Peyer's patch (tissue), 4 donors: Measurements from ENCODE around the gene NDUFA5.

Experiments used
- POLR2A ChIP-seq, 2 donors: fragments of 450-650 bp; IDR thresholded peaks; one replicate each; pipeline ENCODE4 v1.5.1; 2017; ENCODE audit warnings: antibody characterized with exemption in 2 of 2, mild to moderate bottlenecking in 2 of 2, moderate library complexity in 2 of 2
- TF ChIP-seq, protein P1 (sequence below), 6 experiments: fragments of 450-650 bp in 4 of 6; fragments of 200-600 bp in 2 of 6; sonication (generic) in 1 of 6; IDR thresholded peaks; one replicate each; pipeline ENCODE4 v1.5.1; 2017 to 2019; ENCODE audit warnings: antibody characterized with exemption in 6 of 6, mild to moderate bottlenecking in 3 of 6, moderate library complexity in 1 of 6

DNA sequence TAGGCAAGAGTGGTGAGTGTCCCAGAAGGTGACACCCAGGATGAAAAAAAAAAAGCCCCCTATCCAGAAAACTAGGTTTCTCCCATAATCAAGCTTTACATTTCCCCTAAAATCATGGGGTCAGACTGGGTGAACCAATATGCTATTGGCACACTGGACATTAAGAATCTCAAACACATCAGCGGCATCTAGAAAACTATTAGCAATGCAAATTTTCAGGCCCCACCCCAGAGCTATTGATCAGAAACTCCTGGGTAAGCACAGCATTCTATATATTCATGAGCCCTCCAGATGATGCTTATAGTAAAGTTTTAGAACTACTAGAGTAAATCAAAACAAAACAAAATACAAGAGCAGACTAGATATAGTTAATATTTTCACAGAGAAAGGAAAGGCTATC is 59.6 kb downstream of the NDUFA5 start:
- TF ChIP-seq, protein P1, sequence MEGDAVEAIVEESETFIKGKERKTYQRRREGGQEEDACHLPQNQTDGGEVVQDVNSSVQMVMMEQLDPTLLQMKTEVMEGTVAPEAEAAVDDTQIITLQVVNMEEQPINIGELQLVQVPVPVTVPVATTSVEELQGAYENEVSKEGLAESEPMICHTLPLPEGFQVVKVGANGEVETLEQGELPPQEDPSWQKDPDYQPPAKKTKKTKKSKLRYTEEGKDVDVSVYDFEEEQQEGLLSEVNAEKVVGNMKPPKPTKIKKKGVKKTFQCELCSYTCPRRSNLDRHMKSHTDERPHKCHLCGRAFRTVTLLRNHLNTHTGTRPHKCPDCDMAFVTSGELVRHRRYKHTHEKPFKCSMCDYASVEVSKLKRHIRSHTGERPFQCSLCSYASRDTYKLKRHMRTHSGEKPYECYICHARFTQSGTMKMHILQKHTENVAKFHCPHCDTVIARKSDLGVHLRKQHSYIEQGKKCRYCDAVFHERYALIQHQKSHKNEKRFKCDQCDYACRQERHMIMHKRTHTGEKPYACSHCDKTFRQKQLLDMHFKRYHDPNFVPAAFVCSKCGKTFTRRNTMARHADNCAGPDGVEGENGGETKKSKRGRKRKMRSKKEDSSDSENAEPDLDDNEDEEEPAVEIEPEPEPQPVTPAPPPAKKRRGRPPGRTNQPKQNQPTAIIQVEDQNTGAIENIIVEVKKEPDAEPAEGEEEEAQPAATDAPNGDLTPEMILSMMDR (IDR thresholded peaks at IDR 0.05) = no peak
- TF ChIP-seq POLR2A (IDR thresholded peaks at IDR 0.05) = no peak
